ENCODE data around the gene ZNF277.
"Not testable (repeated sequence)": the region's sequence is repeated elsewhere in the genome, so short reads cannot be mapped to it uniquely, and the experiment has no call there.

ZNF277 gene

DNA sequence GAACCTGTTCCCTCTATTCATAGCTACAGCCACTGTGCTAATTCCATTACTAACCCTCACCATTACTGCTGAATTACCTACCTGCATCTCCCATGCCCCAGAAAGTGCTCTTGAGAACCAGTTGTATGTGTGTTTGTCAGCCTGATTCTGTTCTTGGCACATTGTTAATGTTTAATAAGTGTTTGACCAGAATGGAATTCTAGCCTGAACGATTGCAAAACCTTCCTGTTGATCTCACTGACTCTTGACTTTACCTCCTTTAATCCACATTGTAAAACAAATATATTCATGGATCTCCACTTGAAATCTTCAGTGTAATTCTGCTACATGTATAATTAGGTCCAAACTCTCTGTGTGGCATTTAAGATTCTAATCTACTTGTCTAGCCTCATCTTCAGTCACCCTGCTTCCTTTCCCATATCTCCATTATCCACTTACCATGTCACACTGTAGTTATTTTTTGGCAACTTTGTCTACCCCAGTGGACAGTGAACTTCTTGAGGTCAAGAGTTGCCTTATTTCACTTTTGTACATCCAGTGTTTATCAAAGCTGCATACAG, 4.9 kb downstream of the ZNF277 start:
- DNase-seq (ENCODE audit: low spot score), result peak; percentile 16

DNA sequence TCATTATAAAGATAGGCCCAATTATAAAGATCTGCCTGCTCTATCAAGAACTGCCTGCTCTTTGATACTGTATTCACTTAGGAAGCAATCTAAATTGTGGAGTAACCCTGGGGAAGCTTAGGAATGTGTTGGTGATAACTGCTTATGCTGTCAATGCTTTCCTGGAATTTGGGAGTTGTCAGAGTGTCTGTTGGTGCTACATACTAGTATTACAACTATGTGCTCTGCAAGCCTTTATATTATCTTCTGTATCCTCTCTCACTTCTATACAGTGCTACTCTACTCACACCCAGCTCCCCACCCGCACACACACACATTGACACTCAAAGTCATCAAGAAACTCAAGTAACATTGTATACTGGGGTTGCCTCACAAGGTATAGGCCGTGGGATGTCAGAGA, 6.1 kb downstream of the ZNF277 start:
- DNase-seq (ENCODE audit: low spot score), result peak; percentile 13

DNA sequence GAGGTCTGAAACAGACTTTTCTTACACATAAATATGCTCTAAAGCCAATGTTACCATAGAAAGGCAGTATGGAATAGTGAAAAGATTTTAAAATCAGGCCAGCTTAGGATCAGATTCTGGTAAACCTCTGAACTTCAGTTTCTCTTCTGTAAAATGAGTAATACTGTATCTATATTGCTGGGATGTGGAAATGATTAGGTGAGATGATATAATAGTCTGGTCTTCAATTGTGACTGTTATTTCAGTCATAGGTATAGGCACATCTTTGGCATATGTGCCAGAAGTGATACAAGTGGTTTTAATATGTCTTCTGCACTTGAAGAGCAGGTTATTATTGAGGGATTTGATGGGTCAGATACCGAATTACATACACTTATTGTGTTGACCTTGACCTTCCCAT, 7.2 kb downstream of the ZNF277 start:
- DNase-seq (ENCODE audit: low spot score), result no peak

DNA sequence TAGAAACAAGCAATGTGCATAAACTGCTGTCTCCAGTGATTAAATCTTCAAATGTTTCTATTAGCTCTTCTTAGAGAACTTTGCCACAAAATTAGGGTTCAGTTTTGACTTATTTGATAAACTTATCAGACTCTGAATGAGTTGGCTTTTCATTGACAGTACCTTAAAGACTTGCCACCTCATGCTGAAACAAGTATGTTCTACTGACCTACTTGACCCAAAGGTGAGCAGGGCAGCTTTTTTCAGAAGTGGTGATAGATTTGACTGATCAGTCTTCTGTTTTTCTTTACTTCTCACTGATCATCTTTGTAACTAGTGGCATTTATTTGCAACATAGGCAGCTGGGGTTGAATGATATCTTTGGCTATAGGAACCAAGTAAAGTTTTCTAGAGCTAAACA, 7.8 kb downstream of the ZNF277 start:
- DNase-seq (ENCODE audit: low spot score), result no peak

DNA sequence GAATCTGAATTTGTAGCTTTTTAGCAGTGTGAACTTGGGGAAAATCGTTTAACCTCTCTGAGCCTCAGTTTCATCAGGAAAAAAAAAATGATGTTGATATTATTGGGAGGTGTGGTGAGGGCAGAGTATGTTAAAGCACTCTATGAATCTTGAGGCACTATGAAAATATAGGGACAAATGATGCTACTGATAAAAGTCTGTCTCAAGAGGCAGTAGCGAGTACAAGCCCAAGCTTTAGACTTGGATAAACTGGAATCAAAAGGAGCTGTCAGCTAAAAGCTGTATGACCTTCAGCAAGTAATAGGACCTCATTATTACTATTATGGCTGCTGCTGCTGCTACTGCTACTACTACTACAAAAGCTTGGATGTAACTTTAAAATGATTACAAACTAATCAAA, 8.4 kb downstream of the ZNF277 start:
- no peak for DNase-seq (ENCODE audit: low spot score)

GRCh38 chr7:112215787-112216186, 9.3 kb downstream of the ZNF277 start:
- DNase-seq (ENCODE audit: low spot score), result no peak

- no peak for DNase-seq (ENCODE audit: low spot score)
Observed at GRCh38 chr7:112220877-112221434, 14.5 kb downstream of the ZNF277 start.

DNA sequence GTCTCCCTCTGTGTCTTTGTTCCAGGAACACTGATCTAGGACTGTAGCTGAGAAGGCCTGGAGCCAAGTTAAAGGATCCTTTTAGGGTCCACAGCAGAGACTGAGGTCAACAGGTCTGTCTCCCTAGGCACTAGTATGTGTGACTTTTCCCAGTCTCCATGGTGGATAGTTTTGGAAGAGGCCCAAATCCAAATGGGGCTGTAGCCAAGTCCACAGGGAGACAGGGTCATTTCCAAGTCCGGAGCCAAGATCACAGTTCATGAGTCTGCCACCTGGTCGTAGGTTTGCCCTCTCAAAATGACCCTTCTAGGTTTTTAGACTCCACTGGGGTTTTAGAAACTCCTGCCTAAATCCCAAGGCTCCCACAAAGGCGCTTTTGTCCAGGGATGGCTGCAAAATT, 16.8 kb downstream of the ZNF277 start:
- DNase-seq (ENCODE audit: low spot score), result no peak

DNA sequence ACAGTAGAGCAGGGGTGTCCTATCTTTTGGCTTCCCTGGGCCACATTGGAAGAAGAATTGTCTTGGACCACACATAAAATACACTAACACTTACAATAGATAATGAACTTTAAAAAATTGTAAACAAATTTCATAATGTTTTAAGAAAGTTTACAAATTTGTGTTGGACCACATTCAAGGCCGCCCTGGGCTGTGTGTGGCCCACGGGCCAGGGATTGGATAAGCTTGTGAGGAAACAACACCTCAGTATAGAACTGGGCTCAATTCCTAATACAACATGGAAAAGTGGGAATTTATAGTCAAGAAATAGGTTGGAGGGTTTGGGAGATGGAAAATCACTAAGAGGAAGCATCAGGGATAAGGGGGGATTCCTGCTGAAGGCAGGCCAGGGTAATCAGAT, 17.7 kb downstream of the ZNF277 start:
- no peak for DNase-seq (ENCODE audit: low spot score)

- no peak for DNase-seq (ENCODE audit: low spot score)
Observed at GRCh38 chr7:112225006-112225405, 18.5 kb downstream of the ZNF277 start.

DNA sequence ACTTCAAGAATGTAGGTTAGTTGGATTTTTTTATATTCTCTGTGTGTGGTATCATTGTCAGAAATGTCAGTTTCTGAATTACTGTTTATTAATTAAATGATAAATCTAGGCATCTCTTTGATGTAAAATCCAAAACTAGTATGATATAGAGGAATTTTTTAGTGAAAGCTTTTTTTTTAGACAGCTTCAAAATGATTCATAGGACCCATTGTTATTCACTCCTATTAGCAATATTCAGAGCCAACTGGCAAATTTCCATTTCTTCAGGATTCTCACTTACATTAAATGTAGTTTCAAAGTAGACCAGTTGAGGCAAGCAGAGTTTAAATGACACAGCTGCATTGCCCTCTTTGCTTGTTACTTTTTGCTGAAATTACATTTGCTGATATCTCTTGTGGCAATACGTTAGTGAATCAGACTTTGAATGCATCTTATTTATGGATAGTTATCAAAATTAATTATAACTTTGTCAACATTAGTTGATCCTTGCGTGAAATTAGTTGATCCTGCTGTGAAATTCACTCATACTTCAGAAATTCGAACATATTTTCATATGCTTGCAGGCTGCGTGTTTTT, 20.3 kb downstream of the ZNF277 start:
- no peak for DNase-seq (ENCODE audit: low spot score)

- DNase-seq (ENCODE audit: low spot score), result no peak
Observed at GRCh38 chr7:112228632-112229031, 22.1 kb downstream of the ZNF277 start.

DNA sequence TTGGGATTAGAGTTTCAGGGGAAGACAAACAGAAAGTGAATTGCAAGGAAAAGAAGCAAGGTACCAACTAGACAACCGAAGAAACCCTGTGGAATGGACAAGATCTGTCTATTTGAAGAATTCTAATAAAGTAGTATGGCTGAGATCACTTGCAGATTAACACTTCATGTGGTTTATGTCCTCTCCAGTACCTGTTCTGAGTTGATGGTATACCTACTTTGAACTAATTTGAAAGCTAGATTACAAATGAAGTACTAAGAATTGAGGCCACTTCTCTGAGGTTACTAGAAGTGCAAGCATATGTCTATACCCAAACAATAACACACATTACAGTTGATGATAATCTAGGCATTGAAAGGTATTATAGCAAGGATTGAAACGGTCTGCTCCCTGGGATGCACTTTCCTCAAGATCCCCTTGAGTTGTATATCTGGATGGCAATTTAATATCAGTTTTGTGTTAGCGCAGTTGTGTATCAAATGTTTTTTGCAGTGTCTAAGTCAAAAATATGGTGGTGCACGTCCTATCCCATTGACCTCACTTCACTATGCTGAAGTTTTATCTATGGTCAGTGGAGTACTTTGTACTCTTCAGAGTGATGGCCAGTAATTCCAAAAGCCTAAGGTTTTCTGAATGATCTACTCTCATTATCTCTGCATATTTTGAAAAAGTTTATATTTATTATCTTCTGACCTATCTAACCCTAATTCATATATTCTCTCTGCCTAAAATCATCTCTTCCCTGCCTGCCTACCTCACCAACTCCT, 25.9 kb downstream of the ZNF277 start:
- no peak for DNase-seq (ENCODE audit: low spot score)

GRCh38 chr7:112233048-112233697, 26.7 kb downstream of the ZNF277 start:
- no peak for DNase-seq (ENCODE audit: low spot score)

DNA sequence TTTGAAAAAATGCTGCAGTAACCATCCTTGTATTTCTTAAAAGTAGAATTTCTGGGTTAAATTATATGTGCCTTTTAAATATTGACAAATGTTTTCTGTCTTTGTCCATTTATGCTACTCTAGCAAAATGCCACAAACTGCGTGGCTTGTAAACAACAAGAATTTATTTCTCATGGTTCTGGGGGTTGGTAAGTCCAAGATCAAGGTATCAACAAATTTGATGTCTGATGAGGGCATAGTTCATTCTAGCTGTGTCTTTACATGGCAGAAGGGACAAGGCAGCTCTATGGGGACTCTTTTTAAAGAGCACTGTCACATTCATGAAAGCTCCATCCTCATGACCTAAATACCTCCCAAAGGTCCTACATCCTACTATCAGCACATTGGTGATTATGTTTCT, 27.7 kb downstream of the ZNF277 start:
- DNase-seq (ENCODE audit: low spot score), result no peak

GRCh38 chr7:112236597-112236996, 30.1 kb downstream of the ZNF277 start:
- no peak for DNase-seq (ENCODE audit: low spot score)

DNA sequence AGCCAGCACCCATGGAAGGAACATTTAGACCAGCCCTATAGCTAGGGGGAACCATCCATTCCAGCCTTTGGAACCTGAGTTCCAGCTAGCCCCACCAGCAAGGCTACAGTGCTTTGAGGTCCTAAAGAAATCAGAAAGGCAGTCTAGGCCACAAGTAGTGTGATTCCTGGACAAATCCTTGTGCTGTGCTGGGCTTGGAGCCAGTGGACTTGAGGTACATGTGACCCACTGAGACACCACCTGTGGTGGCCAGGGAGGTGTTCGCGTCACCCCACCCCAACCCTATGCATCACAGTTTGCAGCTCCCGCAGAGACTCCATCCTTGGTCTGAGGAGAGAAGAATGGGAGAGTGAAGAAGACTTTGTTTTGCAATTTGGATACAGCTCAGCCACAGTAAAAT, 31.8 kb downstream of the ZNF277 start:
- no peak for DNase-seq (ENCODE audit: low spot score)

GRCh38 chr7:112238852-112239610, 32.5 kb downstream of the ZNF277 start:
- DNase-seq (ENCODE audit: low spot score), result no peak

DNA sequence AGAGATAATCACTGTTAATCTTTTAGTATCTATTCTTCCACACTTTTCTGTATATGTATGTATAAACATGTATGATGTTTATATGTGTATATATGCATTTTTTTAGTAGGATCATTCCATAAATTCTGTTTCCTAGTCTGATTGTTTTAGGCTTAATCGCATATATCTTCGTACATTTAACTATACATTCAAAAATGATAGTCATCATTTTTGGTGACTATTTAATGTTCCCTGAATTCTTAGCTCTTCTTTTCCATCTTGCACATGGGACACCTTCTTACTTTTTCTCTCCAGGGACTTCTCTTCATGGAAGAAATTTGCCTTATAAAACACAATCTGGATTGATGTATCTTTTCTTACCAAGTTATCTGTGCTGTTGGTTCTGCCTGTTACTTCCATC, 42.1 kb downstream of the ZNF277 start:
- DNase-seq (ENCODE audit: low spot score), result no peak

DNA sequence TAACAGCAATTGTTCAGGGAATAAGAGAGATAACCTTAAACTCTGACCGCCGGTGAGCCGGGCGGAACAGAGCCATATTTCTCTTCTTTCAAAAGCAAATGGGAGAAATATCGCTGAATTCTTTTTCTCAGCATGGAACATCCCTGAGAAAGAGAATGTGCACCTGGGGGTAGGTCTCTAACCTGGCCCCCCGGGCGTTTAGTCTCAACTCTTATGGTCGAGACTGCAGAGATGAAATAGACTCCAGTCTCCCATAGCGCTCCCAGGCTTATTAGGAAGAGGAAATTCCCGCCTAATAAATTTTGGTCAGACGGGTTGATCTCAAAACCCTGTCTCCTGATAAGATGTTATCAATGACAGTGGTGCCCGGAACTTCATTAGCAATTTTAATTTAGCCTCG, 43.5 kb downstream of the ZNF277 start:
- not testable (repeated sequence) for DNase-seq (ENCODE audit: low spot score)

DNA sequence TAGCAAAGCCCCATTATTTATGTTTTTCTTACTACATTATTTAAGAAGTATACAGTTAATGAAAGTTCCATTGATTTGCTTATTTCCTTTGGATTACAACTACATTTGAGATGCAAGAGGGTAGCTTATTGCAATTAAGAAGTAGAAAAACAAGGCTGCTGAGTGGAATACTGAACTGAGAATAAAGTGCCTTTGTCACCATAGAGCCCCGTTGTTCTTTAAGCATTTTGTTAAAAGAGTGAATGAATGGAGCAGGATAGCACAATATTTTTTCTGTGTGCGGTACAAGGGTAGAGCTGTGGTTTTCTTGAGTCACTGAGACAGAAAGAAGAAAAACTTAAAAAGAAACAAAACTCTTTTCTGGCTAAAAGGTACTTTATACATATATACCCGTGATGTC, 45.6 kb downstream of the ZNF277 start:
- no peak for DNase-seq (ENCODE audit: low spot score)

GRCh38 chr7:112252691-112253090, 46.2 kb downstream of the ZNF277 start:
- no peak for DNase-seq (ENCODE audit: low spot score)

Data from GM03348 (cell line).